Esophagus muscularis mucosa (tissue), 4 donors: ENCODE measurements around the gene ALCAM.

Experiments
- EP300 ChIP-seq: sonication (generic); formaldehyde crosslinking; IDR thresholded peaks from one replicate; pipeline ENCODE4 v1.6.1; 2017; ENCODE audit warnings: antibody characterized with exemption
- POLR2A ChIP-seq: fragments of 450-650 bp; IDR thresholded peaks from one replicate; pipeline ENCODE4 v1.6.1; 2017; ENCODE audit warnings: antibody characterized with exemption, moderate library complexity, mild to moderate bottlenecking, low read depth
- POLR2AphosphoS5 ChIP-seq, 2 donors: sonication (generic); formaldehyde crosslinking; IDR thresholded peaks; one replicate each; pipeline ENCODE4 v1.6.1; 2017; ENCODE audit warnings: antibody characterized with exemption in 2 of 2
- TF ChIP-seq, protein P1 (sequence below), 3 experiments: fragments of 200-600 bp in 2 of 3; fragments of 450-650 bp in 1 of 3; sonication (generic) in 2 of 3; IDR thresholded peaks; one replicate each; pipeline ENCODE4 v1.5.1; 2017 to 2019; ENCODE audit warnings: antibody characterized with exemption in 3 of 3, mild to moderate bottlenecking in 2 of 3, moderate library complexity in 1 of 3

DNA sequence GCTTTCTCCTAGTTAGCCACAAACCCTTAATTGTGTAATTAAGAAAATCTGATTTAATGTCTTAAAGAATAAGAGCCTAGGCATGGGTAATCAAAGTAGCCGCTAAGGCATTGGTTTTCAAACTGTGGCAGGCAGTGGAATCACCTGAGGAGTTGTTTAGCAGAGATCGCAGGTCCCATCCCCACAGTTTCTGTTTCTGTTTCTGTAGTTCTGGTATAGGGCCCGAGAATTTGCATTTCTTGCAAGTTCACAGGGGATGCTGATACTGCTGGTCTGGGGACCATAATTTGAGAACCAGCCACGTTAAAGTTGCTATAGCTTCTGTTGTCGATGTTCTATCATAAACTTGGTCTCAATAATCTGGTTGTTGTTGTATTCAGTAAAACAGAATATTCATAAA lies 204.3 kb downstream of the ALCAM start:
- TF ChIP-seq, protein P1, sequence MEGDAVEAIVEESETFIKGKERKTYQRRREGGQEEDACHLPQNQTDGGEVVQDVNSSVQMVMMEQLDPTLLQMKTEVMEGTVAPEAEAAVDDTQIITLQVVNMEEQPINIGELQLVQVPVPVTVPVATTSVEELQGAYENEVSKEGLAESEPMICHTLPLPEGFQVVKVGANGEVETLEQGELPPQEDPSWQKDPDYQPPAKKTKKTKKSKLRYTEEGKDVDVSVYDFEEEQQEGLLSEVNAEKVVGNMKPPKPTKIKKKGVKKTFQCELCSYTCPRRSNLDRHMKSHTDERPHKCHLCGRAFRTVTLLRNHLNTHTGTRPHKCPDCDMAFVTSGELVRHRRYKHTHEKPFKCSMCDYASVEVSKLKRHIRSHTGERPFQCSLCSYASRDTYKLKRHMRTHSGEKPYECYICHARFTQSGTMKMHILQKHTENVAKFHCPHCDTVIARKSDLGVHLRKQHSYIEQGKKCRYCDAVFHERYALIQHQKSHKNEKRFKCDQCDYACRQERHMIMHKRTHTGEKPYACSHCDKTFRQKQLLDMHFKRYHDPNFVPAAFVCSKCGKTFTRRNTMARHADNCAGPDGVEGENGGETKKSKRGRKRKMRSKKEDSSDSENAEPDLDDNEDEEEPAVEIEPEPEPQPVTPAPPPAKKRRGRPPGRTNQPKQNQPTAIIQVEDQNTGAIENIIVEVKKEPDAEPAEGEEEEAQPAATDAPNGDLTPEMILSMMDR (IDR thresholded peaks at IDR 0.05), result no peak
- TF ChIP-seq POLR2A, result no peak
- TF ChIP-seq POLR2AphosphoS5 (IDR thresholded peaks at IDR 0.05), result no peak
- no peak for TF ChIP-seq EP300
